ENCODE results near the gene CHCHD6.
"Not testable (repeated sequence)": the region's sequence is repeated elsewhere in the genome, so short reads cannot be mapped to it uniquely, and the experiment has no call there.

Gene CHCHD6

DNA sequence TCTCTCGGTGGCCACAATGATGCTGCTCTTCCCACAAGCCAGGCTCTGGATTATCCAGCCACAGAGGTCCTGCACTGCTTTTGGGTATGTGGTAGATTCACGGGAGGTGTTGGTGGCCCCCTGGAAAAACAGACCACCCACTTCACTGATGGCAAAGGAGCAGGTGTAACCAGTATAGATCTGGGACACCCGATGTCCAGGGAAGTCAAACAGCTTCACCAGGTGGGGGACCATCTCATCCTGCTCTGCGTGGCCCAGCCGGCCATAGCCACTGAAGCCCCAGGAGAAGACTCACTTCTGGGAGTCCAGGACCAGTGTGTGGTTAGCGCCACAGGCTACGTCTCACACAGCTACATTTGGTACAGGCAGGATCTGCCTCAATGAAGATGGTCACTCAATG is 62.6 kb downstream of the CHCHD6 start:
- no peak for DNase-seq (ENCODE audit: low read depth in 3 of 3)

DNA sequence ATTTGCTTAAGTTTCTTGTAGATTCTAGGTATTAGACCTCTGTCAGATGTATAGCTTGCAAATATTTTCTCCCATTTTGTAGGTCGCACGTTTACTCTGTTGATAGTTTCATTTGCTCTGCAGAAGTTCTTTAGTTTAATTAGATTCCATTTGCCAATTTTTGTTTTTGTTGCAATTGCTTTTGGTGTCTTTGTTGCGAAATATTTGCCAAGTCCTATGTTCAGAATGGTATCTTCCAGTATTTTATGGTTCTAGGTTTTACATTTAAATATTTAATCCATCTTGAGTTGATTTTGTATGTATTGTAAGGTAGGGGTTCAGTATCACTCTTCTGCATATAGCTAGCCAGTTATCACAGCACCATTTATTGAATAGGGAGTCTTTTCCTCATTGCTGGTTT is 64.9 kb downstream of the CHCHD6 start:
- DNase-seq (ENCODE audit: low read depth in 3 of 3), result no peak

GRCh38 chr3:126770096-126770495 is 66.1 kb downstream of the CHCHD6 start:
- no peak for DNase-seq (ENCODE audit: low read depth in 3 of 3)

DNA sequence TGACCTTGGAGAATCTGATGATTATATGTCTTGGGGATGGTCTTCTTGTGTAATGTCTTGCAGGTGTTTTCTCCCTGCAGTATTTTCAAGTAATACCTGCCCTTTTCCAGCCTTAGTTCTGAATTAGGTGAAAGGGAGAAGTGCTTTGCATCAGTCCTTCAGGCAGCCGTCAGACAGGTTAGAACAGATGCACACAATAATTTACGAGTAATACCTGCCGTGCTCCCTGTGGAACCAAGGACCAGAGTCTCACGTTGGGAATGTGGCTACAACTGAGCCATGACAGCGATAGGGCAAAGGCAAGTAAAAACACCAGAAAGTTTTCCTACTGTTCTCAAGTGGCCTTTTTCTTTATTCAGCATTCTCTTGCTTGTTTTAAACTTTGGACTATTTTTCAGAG is 69.1 kb downstream of the CHCHD6 start:
- DNase-seq (ENCODE audit: low read depth in 3 of 3), result no peak

GRCh38 chr3:126773783-126774182 is 69.7 kb downstream of the CHCHD6 start:
- DNase-seq (ENCODE audit: low read depth in 3 of 3), result no peak

GRCh38 chr3:126777366-126777765 is 73.3 kb downstream of the CHCHD6 start:
- DNase-seq (ENCODE audit: low read depth in 3 of 3), result no peak

GRCh38 chr3:126780666-126781065 is 76.6 kb downstream of the CHCHD6 start:
- no peak for DNase-seq (ENCODE audit: low read depth in 3 of 3)

GRCh38 chr3:126781406-126781805 is 77.4 kb downstream of the CHCHD6 start:
- DNase-seq (ENCODE audit: low read depth in 3 of 3), result no peak

DNA sequence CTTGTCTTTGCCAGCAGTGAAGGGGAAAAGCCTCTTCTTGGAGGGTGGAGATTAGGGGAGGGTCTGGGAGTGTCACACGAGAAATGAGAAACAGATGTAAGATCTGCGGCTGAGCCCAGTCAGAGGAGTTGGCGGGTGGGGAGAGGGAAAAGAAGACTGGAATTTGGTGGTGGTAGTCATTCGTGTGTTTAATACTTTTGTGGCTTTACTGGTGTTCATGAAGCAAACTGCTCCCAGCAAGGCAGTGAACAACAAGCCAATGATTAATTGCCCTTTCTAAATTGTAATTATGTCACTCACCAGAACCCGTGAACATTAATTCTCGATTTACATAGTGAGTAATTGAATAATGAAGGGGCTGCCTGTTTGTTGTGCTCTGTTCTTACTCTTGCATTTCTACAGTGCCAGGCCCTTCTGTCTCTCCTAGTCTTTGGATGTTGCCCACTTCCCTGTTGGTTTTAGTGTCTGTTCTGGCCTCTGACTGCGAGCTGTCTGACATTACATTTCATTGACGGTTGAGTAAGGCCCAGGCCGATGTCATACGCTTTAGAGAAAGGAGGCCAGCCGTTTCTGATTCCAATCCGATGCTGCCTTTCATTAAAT is 78.0 kb downstream of the CHCHD6 start:
- no peak for DNase-seq (ENCODE audit: low read depth in 3 of 3)

GRCh38 chr3:126782536-126782935 is 78.5 kb downstream of the CHCHD6 start:
- DNase-seq (ENCODE audit: low read depth in 3 of 3), result no peak

- no peak for DNase-seq (ENCODE audit: low read depth in 3 of 3)
Measured at GRCh38 chr3:126784254-126784653, 80.2 kb downstream of the CHCHD6 start.

- DNase-seq (ENCODE audit: low read depth in 3 of 3), result not testable (repeated sequence)
Measured at GRCh38 chr3:126791320-126791719, 87.3 kb downstream of the CHCHD6 start.

- DNase-seq (ENCODE audit: low read depth in 3 of 3), result no peak
Measured at GRCh38 chr3:126792998-126793397, 89.0 kb downstream of the CHCHD6 start.

GRCh38 chr3:126797563-126797962 is 93.5 kb downstream of the CHCHD6 start:
- DNase-seq (ENCODE audit: low read depth in 3 of 3), result no peak

- no peak for DNase-seq (ENCODE audit: low read depth in 3 of 3)
Measured at GRCh38 chr3:126798521-126798920, 94.5 kb downstream of the CHCHD6 start.

DNA sequence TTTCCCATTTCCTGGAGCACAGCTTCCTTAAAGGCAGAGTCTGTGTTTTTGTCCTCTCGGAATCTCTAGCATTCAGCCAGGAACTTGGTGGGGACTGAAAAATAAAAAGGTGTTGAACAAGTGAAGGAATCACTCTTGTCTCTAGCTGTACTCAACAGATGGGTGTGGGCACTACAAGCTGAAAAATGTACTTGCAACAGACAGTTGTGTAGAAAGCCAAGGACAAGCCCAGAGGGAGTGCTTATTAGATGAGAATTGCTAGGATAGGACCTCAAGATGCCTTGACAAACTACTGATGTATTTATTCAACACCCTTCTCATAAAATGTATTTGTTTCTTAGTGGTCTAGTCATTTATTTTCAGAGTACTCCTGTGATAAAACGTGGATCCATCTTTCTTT is 95.1 kb downstream of the CHCHD6 start:
- DNase-seq (ENCODE audit: low read depth in 3 of 3), result no peak

GRCh38 chr3:126801312-126801711 is 97.3 kb downstream of the CHCHD6 start:
- not testable (repeated sequence) for DNase-seq (ENCODE audit: low read depth in 3 of 3)

DNA sequence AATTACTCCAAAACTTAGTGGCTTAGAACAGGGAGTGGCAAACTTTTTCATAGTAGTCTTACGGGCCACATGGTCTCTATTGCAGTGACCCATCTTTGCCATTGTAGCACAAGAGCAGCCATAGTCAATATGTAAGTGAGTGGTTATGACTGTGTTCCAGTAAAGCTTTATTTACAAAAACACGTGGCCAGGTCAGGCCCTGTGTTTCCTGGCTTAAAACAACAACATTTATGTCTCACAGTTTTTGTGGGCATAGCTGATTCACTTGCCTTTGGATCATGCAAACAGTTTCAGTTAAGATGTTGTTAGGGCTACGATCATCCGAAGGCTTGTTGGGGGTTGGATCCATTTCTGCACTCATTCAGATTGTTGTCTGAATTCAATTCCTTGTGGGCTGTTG is 103.8 kb downstream of the CHCHD6 start:
- DNase-seq (ENCODE audit: low read depth in 3 of 3), result no peak

GRCh38 chr3:126811530-126811929 is 107.5 kb downstream of the CHCHD6 start:
- no peak for DNase-seq (ENCODE audit: low read depth in 3 of 3)

DNA sequence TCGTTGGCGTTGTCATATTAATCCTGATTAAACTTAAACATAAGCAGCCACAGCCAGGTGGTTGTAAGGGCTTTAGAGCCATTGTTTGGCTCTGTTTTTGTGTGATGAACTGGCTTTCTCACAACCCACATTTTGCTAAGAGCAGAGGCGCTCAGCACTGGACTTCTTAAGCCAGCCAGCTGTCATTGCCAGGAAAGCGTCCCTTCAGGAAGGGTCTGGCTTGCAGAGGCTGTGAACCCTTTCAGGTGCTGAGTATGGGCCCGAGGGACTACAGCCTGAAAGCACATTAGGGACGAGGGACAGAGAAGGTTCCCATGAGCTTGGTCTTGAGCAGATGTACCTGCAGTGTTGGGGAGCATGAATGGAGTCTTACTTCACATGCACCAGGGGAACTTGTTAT is 112.3 kb downstream of the CHCHD6 start:
- no peak for DNase-seq (ENCODE audit: low read depth in 3 of 3)

GRCh38 chr3:126816986-126817777 is 113.1 kb downstream of the CHCHD6 start:
- no peak for DNase-seq (ENCODE audit: low read depth in 3 of 3)

- DNase-seq (ENCODE audit: low read depth in 3 of 3), result no peak
Measured at GRCh38 chr3:126817781-126818180, 113.7 kb downstream of the CHCHD6 start.

GRCh38 chr3:126818400-126819095 is 114.5 kb downstream of the CHCHD6 start:
- no peak for DNase-seq (ENCODE audit: low read depth in 3 of 3)
